ENCODE measurements around the gene RPS3.

DNA sequence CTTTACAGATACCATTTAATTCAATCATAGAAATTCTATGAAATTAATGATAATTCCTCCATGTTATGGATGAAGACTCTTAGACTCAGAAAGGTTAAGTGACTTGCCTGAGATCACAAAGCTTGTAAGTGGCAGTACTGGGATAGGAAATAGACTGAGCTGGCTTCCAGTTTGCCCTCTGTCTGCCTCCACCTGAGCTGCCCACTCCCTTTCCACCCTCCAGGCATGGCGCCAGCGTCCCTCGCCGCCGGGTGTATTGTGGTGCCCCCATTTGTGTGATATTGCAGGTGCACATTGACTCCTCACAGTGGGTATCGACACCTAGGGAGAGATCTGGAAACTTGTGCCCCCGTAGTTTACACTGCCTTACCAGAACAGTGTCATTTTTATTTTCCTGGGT, 9.4 kb upstream of the RPS3 start:
- TF ChIP-seq GATA3 (IDR thresholded peaks at IDR 0.05; ENCODE audit: low read depth, low read length) (no peak), GATA2 (IDR thresholded peaks at IDR 0.05; ENCODE audit: low read depth, low read length) (no peak)
